AG04449 (cell line): ENCODE results near the gene PFN3.

Experiments used
- CTCF ChIA-PET: fragments of 350-600 bp; formaldehyde crosslinking; extraction: SDS; loops from one replicate; lab custom pipeline; 2021; ENCODE audit warnings: antibody characterized with exemption; lab: Yijun Ruan, JAX
- POLR2A ChIA-PET: fragments of 400-600, 350-600 bp; formaldehyde crosslinking; extraction: SDS; loops from one replicate; lab custom pipeline; 2020; ENCODE audit warnings: antibody characterized with exemption, inconsistent platforms; lab: Yijun Ruan, JAX
- DNase-seq: peaks from one replicate; pipeline ENCODE4 v3.0.0-alpha.2; 2010; ENCODE audit warnings: low read depth, low spot score
- H3K4me3 ChIP-seq: 2 replicates; pipeline ENCODE4 v1.5.1; 2011; ENCODE audit warnings: low read depth, mild to moderate bottlenecking, control low read depth, low read length
- TF ChIP-seq, protein P1 (sequence below): IDR thresholded peaks from one replicate; pipeline ENCODE4 v1.5.1; 2011; ENCODE audit warnings: mild to moderate bottlenecking, moderate library complexity, low read length, control low read depth, inconsistent platforms; ENCODE audit not compliant: insufficient read depth; ENCODE audit errors: missing control alignments

PFN3 gene

DNA sequence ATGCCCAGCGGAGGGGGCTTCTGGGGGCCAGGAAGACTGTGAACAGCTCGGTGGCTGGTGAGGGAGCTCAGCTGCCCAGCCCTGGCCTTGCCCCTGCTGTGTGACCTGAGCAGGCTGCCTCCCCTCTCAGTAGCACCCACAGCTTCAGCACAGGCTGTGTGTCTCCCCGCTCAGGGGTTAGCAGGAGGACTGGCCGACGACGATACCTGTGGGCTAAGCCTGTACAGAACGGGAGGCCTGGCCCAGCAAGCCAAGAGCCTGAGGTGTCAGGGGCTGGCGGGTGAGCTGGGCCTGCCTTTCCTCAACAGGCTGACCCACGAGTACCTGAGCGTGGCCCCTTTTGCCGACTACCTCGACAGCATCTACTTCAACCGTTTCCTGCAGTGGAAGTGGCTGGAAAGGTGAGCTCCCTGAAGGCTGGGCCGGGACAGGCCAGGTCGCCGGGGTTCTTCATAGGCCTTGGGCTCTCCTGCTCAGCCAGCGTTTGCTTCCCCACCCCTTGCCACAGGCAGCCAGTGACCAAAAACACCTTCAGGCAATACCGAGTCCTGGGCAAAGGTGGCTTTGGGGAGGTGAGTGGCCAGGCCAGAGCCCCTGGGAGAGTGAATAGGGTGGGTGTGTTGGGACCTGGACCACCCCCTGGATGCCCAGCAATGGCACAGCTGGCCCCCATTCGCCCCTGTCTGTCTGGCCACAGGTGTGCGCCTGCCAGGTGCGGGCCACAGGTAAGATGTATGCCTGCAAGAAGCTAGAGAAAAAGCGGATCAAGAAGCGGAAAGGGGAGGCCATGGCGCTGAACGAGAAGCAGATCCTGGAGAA, 32.6 kb upstream of the PFN3 start:
- CTCF ChIA-PET = interaction anchor here (1.6 to 1.8 kb wide), 2 partner anchors 15 to 22 kb away, joined by 5 read pairs; no protein-coding TSS in a partner anchor
- POLR2A ChIA-PET = no interaction called here
- no peak overlapping the region for H3K4me3 ChIP-seq
- TF ChIP-seq, protein P1, sequence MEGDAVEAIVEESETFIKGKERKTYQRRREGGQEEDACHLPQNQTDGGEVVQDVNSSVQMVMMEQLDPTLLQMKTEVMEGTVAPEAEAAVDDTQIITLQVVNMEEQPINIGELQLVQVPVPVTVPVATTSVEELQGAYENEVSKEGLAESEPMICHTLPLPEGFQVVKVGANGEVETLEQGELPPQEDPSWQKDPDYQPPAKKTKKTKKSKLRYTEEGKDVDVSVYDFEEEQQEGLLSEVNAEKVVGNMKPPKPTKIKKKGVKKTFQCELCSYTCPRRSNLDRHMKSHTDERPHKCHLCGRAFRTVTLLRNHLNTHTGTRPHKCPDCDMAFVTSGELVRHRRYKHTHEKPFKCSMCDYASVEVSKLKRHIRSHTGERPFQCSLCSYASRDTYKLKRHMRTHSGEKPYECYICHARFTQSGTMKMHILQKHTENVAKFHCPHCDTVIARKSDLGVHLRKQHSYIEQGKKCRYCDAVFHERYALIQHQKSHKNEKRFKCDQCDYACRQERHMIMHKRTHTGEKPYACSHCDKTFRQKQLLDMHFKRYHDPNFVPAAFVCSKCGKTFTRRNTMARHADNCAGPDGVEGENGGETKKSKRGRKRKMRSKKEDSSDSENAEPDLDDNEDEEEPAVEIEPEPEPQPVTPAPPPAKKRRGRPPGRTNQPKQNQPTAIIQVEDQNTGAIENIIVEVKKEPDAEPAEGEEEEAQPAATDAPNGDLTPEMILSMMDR = no peak
- DNase-seq = no peak

DNA sequence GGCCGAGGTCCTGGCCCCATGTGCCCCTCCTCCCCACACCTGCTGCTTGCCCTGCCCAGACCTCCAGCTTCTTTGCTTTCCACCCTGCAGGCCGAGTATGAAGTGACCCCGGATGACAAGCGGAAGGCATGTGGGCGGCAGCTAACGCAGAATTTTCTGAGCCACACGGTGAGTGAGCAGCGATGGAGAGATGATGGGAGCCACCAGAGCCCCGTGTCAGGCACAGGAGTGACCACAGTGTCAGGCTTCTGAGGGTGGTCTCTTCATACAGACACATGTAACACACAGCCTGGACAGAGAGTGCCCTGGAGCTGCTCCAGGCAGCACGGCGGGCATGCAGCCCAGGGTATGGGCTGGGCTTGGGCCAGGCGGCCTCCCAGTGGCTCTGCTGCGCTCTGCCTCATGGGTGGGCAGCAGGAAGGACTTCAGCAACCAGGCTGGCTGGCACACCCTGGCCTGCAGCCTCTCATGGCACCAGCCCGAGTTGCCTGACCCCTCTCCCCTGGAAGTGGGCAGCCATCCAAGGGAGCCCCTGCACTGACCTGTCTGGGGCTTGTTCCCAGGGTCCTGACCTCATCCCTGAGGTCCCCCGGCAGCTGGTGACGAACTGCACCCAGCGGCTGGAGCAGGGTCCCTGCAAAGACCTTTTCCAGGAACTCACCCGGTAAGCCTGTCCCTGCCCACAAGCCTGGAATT, 31.8 kb upstream of the PFN3 start:
- H3K4me3 ChIP-seq = no peak overlapping the region
- ChIA-PET CTCF (interaction anchor here (1.2 to 1.8 kb wide), 2 partner anchors 21 to 23 kb away, joined by 3 to 5 read pairs; no protein-coding TSS in a partner anchor), POLR2A (no interaction called here)
- DNase-seq = no peak
- TF ChIP-seq, protein P1 = no peak

DNA sequence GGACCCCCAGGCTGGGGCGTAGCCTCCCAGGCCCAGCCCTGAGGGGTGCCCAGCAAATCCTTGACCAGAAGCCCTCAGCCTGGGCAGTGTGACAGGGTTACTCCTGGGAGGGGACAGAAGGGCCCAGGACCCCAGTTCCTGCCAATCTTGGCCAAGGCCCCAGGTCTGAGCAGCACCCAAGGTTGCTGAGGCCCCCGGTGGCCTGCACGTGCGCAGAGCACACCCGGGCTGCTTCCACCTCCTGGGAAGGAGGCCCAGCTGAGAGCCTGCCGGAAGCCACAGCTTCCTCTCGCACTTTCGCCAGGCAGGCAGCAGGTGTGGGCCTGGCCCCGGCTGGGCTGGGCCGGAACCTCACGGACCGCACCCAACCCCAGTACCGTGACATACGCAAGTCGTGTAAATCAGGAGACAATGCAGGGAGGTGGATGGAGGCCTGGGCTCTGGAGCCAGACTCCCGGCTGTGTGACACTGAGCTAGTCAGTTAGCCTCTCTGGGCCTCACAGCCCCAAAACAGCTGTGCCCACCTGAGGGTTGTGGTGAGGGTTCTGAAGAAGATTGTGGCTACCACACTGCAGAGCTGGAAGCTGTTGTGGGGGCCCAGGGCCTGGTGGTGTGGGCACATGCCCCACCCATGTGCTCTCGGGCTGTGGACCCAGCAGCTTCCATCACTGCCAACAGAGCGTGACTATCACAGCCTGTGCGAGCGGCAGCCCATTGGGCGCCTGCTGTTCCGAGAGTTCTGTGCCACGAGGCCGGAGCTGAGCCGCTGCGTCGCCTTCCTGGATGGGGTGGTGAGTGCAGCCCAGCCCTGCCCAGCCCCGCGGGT, 31.1 kb upstream of the PFN3 start:
- no peak overlapping the region for H3K4me3 ChIP-seq
- DNase-seq = no peak
- TF ChIP-seq, protein P1 = no peak
- CTCF ChIA-PET = interaction anchor here (0.7 to 1.2 kb wide), 2 partner anchors 9 to 22 kb away, joined by 3 read pairs; no protein-coding TSS in a partner anchor
- POLR2A ChIA-PET = no interaction called here

DNA sequence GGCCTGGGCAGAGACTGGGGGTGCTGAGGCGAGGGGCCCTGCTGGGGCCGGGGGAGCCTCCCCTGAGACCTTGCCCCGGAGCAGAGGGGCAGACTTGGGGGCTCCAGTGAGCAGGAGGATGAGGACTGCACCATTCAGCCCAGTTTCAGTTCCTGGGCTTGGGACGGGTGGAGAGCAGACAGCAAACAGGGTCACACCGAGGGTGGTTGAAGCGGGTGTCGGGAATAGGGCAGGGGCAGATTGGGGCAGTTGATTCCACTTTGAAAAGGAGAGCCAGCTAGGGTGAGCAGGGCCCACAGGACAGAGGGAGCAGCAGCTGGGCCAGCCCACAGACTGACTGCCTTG, 30.5 kb upstream of the PFN3 start:
- DNase-seq = no peak
- ChIA-PET CTCF (interaction anchor here (1.2 kb wide), 1 partner anchor 22 kb away, joined by 3 read pairs; no protein-coding TSS in a partner anchor), POLR2A (interaction anchor here (1.3 kb wide), 1 partner anchor 9 kb away, joined by 4 read pairs; no protein-coding TSS in a partner anchor)
- no peak overlapping the region for H3K4me3 ChIP-seq
- TF ChIP-seq, protein P1 = no peak

DNA sequence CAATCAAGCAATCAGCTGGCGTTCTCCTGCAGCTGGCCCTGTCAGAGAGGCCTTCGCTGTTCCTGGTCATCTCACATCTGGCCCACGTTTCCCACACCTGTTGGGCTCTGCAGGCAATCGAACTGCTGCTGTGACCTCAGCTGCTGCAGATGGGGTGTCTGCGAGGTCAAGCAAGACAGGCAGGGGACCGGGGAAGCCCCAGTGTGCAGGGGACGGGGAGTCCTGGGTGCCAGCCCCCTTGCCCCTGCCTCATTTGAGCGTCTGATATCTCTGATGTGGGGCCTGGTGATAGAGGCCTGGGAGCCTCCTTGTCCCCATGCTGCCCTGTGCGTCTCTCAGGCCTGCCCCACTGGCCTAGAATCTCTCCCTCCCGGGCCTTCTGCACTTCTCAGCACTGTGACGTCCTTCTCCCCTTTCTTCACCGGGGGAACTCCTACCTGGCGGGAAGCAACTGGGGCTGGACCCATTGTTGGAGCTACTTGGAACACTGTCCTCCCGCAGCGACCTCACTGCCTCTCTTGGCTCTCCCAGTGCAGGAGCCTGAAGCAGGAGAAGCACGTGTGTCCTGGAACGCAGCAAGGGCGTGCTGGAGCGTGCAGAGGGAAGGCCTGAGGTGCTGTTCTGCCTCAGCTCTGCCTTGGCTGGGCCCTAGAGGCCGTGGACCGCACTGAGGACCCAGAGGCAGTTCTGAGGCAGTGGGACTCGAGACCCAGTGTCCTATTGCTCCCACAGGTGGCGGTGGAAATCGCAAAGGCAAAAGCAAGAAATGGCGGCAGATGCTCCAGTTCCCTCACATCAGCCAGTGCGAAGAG, 29.9 kb upstream of the PFN3 start:
- no peak for DNase-seq
- POLR2A ChIA-PET = interaction anchor here (1.3 kb wide), 1 partner anchor 10 kb away, joined by 4 read pairs; no protein-coding TSS in a partner anchor
- TF ChIP-seq, protein P1 = no peak
- no peak overlapping the region for H3K4me3 ChIP-seq
- CTCF ChIA-PET = interaction anchor here (2.0 to 6.0 kb wide), 2 partner anchors 25 to 40 kb away, joined by 9 to 47 read pairs; no protein-coding TSS in a partner anchor
